CD14-positive monocyte (primary cell): ENCODE data around the gene RBMS3. TPM values are rescaled to one million over a fixed set of nuclear protein-coding genes. Genes with fewer than 3 reads are reported as not detected.

Experiments used
- DNase-seq, 3 donors: peaks; one replicate each; pipeline ENCODE4 v3.0.0-alpha.2; 2011 to 2022
- H2AFZ ChIP-seq: 2 replicates; pipeline ENCODE4 v1.6.0; 2012; ENCODE audit warnings: mild to moderate bottlenecking, low read depth, low read length, inconsistent platforms; ENCODE audit not compliant: insufficient read depth, poor library complexity, severe bottlenecking
- H3K27ac ChIP-seq, 2 donors: 1 replicate in 1 of 2; 2 replicates in 1 of 2; pipeline ENCODE4 v1.5.1; 2012 to 2013; ENCODE audit warnings: low read length in 2 of 2, control low read depth in 1 of 2, inconsistent platforms in 1 of 2, low read depth in 1 of 2, mild to moderate bottlenecking in 1 of 2
- H3K27me3 ChIP-seq, 2 donors: one replicate each; pipeline versions ENCODE4 v1.6.0 to v1.6.1; 2011 to 2013; ENCODE audit warnings: low read length in 2 of 2; ENCODE audit not compliant: control insufficient read depth in 2 of 2, insufficient read depth in 2 of 2
- H3K36me3 ChIP-seq, 2 donors: replicated peaks in 1 of 2; 1 replicate in 1 of 2; 2 replicates in 1 of 2; pipeline versions ENCODE4 v1.5.1 to v1.6.1; 2012 to 2013; ENCODE audit warnings: low read length in 2 of 2, control low read depth in 1 of 2, inconsistent platforms in 1 of 2, mild to moderate bottlenecking in 1 of 2; ENCODE audit not compliant: insufficient read depth in 2 of 2, control insufficient read depth in 1 of 2
- H3K4me1 ChIP-seq, 2 donors: 1 replicate in 1 of 2; 2 replicates in 1 of 2; pipeline versions ENCODE4 v1.5.1 to v1.6.1; 2012 to 2013; ENCODE audit warnings: low read length in 2 of 2, control low read depth in 1 of 2, inconsistent platforms in 1 of 2, mild to moderate bottlenecking in 1 of 2, moderate library complexity in 1 of 2; ENCODE audit not compliant: insufficient read depth in 2 of 2, control insufficient read depth in 1 of 2
- H3K4me2 ChIP-seq: replicated peaks from 2 replicates; pipeline ENCODE3; 2012; ENCODE audit warnings: low read length, moderate library complexity, mild to moderate bottlenecking; ENCODE audit not compliant: poor library complexity, severe bottlenecking; ENCODE audit errors: extremely low read depth
- H3K4me3 ChIP-seq, 3 experiments: fragments of 200-600 bp in 1 of 3; sonication (generic) in 1 of 3; replicated peaks in 1 of 3; 1 replicate in 2 of 3; 2 replicates in 1 of 3; pipeline ENCODE4 v1.5.1; 2011 to 2013; ENCODE audit warnings: low read length in 3 of 3, mild to moderate bottlenecking in 3 of 3, control low read depth in 2 of 3, low read depth in 2 of 3, inconsistent platforms in 1 of 3, moderate library complexity in 1 of 3
- H3K79me2 ChIP-seq: 2 replicates; pipeline ENCODE4 v1.6.0; 2012; ENCODE audit warnings: mild to moderate bottlenecking, control low read depth, inconsistent platforms, low read length, moderate library complexity; ENCODE audit not compliant: insufficient read depth
- H3K9ac ChIP-seq: 2 replicates; pipeline ENCODE4 v1.6.0; 2017; ENCODE audit warnings: low read length, mild to moderate bottlenecking; ENCODE audit not compliant: insufficient read depth, poor library complexity, severe bottlenecking
- H3K9me3 ChIP-seq, 2 donors: replicated peaks in 1 of 2; 1 replicate in 1 of 2; 2 replicates in 1 of 2; pipeline versions ENCODE4 v1.5.1 to v1.6.1; 2012 to 2013; ENCODE audit warnings: low read length in 2 of 2, control low read depth in 1 of 2; ENCODE audit not compliant: control insufficient read depth in 1 of 2, insufficient read depth in 1 of 2
- H4K20me1 ChIP-seq: 2 replicates; pipeline ENCODE4 v1.6.0; 2012; ENCODE audit warnings: mild to moderate bottlenecking, low read length, control low read depth, moderate library complexity; ENCODE audit not compliant: insufficient read depth
- H3K27ac Mint-ChIP-seq, 7 donors: one replicate each; pipeline ENCODE4 v1.8.0; 2020; ENCODE audit warnings: mild to moderate bottlenecking in 7 of 7, mixed read lengths in 7 of 7, moderate library complexity in 6 of 7, inconsistent platforms in 2 of 7
- H3K27me3 Mint-ChIP-seq, 3 donors: one replicate each; pipeline ENCODE4 v1.8.0; 2021 to 2022; ENCODE audit warnings: low read depth in 3 of 3, mild to moderate bottlenecking in 3 of 3, mixed read lengths in 3 of 3, moderate library complexity in 3 of 3, inconsistent platforms in 1 of 3
- H3K36me3 Mint-ChIP-seq, 2 donors: one replicate each; pipeline ENCODE4 v1.8.0; 2020; ENCODE audit warnings: mixed read lengths in 2 of 2, inconsistent platforms in 1 of 2, mild to moderate bottlenecking in 1 of 2
- H3K4me1 Mint-ChIP-seq: one replicate; pipeline ENCODE4 v1.8.0; 2020; ENCODE audit warnings: mild to moderate bottlenecking, mixed read lengths
- H3K4me3 Mint-ChIP-seq, 2 donors: one replicate each; pipeline ENCODE4 v1.8.0; 2020; ENCODE audit warnings: mild to moderate bottlenecking in 2 of 2, mixed read lengths in 2 of 2, moderate library complexity in 1 of 2
- H3K9me3 Mint-ChIP-seq, 7 donors: one replicate each; pipeline ENCODE4 v1.8.0; 2020 to 2022; ENCODE audit warnings: mixed read lengths in 7 of 7, mild to moderate bottlenecking in 6 of 7, moderate library complexity in 6 of 7, inconsistent platforms in 2 of 7
- CTCF ChIP-seq: fragments of 200-600 bp; IDR thresholded peaks from one replicate; pipeline ENCODE4 v1.8.0; 2022; ENCODE audit warnings: antibody characterized with exemption, mild to moderate bottlenecking
- WGBS: methylation state at CpG from one replicate; pipeline ENCODE4 v1.1.5; 2013; ENCODE audit warnings: missing lambda C conversion rate; ENCODE audit not compliant: insufficient coverage; 5-methylcytosine and 5-hydroxymethylcytosine counted together
- intact Hi-C, 2 donors: fragments of 100-400 bp; cut with micrococcal nuclease; formaldehyde crosslinking; loops; one replicate each; pipeline versions ENCODE4 v1.15.0 to v1.15.1; 2023
- polyA plus RNA-seq, 3 donors: library from polyadenylated mRNA; depleted of rRNA in 1 of 3; unstranded in 2 of 3; stranded (reverse) in 1 of 3; fragments of 300-500 nt in 2 of 3; fragments of >200 nt in 1 of 3; fragmentation: Illumina TruSeq in 2 of 3; gene quantifications; 1 replicate in 2 of 3; 2 replicates in 1 of 3; pipeline ENCODE4 v1.2.3, GENCODE V29; 2012 to 2021

Gene RBMS3
- polyA plus RNA-seq, 3 donors, result not detected

DNA sequence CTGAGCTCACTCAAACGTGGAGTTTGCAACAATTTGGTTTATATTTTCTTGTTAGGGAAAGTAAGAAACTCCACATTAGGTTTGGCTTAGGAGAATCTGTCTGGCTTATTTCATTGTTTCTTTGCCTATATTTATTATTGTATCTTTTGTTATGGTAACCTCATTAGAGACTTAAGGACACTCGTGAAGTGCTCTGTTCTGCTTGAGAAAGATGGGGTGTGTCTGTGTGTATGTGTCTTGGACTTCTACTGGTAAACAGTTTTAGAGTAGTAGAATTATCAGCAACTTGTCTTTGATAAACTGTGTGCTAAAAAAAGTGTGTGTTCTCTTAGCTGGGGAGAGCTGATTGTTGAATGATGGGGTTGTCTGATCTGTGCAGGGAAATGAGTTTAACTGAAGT lies 306.5 kb downstream of the RBMS3 start:
- Mint-ChIP-seq H3K27ac (no peak overlapping the region), H3K4me1 (no peaks in the 10 kb centered on the region), H3K9me3 (peaks cover 0 to 8% (median 0%) of the 10 kb centered on the region in 7 donors), H3K4me3 (no peak overlapping the region), H3K27me3 (no peaks in the 10 kb centered on the region), H3K36me3 (no peaks in the 10 kb centered on the region)
- intact Hi-C loops, result no loop called here
- H4K20me1 ChIP-seq, result no peaks in the 10 kb centered on the region
- no peak overlapping the region for H2AFZ ChIP-seq
- H3K4me1 ChIP-seq, result no peaks in the 10 kb centered on the region
- H3K27ac ChIP-seq, result no peak overlapping the region
- no peak overlapping the region for H3K9ac ChIP-seq
- H3K79me2 ChIP-seq, result no peaks in the 10 kb centered on the region
- no peak for DNase-seq
- WGBS, result 82% methylated on average over 1 of the region's 2 CpGs
- no peaks in the 10 kb centered on the region for H3K36me3 ChIP-seq
- no peak overlapping the region for H3K4me2 ChIP-seq
- TF ChIP-seq CTCF, result no peak
- H3K27me3 ChIP-seq, result no peaks in the 10 kb centered on the region
- H3K4me3 ChIP-seq, result no peak overlapping the region
- peaks cover 0 to 6% of the 10 kb centered on the region in 2 donors for H3K9me3 ChIP-seq

DNA sequence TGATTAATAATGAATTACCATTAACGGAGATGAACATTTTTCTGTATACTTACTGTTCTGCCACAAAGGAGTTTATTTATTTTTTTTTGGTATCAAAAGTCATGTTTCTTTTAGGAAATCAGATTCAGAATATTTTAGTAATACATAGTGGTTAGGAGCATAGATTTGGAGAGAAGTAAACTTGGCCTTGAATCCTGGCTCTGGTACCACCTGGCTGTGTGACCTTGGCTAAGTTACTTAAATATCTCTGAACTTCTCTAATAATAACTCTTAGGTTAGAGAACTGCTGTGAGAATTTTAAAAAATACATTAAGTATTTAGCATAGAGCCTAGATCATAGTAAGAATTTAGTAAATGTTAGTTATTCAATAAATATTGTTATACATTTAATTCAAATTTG lies 309.1 kb downstream of the RBMS3 start:
- H3K9me3 ChIP-seq, result peaks cover 0 to 6% of the 10 kb centered on the region in 2 donors

More for the DNA sequence above, 309.1 kb downstream of the RBMS3 start:
- Histone ChIP-seq H3K79me2 (no peaks in the 10 kb centered on the region), H3K4me2 (no peak overlapping the region), H3K4me1 (no peaks in the 10 kb centered on the region), H4K20me1 (no peaks in the 10 kb centered on the region), H3K4me3 (no peak overlapping the region), H3K27ac (no peak overlapping the region), H3K36me3 (no peaks in the 10 kb centered on the region), H3K9ac (no peak overlapping the region), H2AFZ (no peak overlapping the region), H3K27me3 (no peaks in the 10 kb centered on the region)
- no CpG with 5 or more reads among the region's 1 CpG for WGBS
- intact Hi-C loops, result no loop called here
- Mint-ChIP-seq H3K9me3 (peaks cover 0 to 12% (median 0%) of the 10 kb centered on the region in 7 donors), H3K27ac (no peak overlapping the region), H3K4me1 (no peaks in the 10 kb centered on the region), H3K4me3 (no peak overlapping the region), H3K36me3 (no peaks in the 10 kb centered on the region), H3K27me3 (no peaks in the 10 kb centered on the region)
- no peak for DNase-seq
- TF ChIP-seq CTCF, result no peak
